ENCODE results near the gene DBI. TPM values are rescaled to one million over a fixed set of nuclear protein-coding genes. Genes with fewer than 3 reads are reported as not detected.

DBI gene
- 260 and 339 TPM in 2 replicates for polyA plus RNA-seq (2011; rRNA removed)
- polyA plus RNA-seq (2012; cell fraction: cytosol; rRNA removed): 295 and 328 TPM in 2 replicates
- 73.1 and 87.0 TPM in 2 replicates for polyA plus RNA-seq (2012; cell fraction: nucleus; rRNA removed)
- 641 to 829 TPM (median 823 TPM) in 3 replicates for polyA plus RNA-seq (2017; fragmentation: RNase III; extraction: RNeasy Plus Mini Kit Qiagen cat#74134 plus additional on column Dnase treatment)
- polyA minus RNA-seq (2011; rRNA and poly(A)+ RNA removed): 77.3 and 84.1 TPM in 2 replicates

DNA sequence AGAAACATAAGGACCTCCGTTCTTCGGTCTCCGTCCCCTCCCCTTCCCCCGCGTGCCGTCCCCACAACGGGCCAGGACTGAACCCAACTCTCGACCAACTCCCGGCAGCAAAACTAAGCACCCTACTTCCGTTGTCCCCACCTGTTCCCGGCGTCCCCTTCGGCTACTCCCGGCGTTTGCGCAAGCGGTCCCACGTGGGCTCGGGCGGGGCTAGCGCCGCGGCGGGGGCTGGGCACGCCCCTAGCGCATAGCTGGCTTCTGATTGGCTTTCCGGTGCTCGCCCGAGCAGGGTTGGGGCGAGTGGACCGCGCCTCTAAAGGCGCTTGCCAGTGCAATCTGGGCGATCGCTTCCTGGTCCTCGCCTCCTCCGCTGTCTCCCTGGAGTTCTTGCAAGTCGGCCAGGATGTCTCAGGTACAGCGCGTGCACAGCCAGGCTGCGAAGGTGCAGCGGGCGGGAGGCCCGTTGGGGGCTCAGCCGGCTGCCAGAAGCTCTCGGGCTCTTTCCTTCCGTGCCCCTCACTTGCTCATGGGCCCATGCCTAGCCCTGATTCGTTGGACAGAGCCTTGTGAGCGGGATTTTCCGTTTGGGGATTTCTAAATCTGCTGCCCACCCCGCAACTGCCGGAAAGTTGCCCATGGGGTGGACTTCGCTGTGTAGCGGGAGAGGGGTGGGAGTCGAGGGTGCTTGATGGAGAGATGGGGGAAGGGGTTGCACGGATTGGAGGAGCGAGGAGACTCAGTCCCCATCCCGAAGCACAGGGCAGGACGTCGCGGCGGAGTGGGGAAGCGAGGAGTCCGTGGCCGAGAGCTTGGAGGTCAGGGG, at the start of gene DBI, which contains the start of gene C2orf76:
Gene DBI (plus strand): TSS at position 329 of the 823 bp plus-strand sequence. CDS start 75 bp downstream, at position 404.
Gene C2orf76 (minus strand): TSS at position 186 of the 823 bp plus-strand sequence. CDS start 26,875 bp downstream, outside the sequence.
- ChIA-PET POLR2A (interaction anchor here (0.5 to 1.6 kb wide), 6 partner anchors 10 to 24 kb away, joined by 3 to 6 read pairs (median 4); no protein-coding TSS in a partner anchor), CTCF (interaction anchor here (1.1 kb wide), 1 partner anchor 41 kb away, joined by 3 read pairs; no protein-coding TSS in a partner anchor)
- DNase-seq (ENCODE audit: low read depth in 1 of 2, low spot score in 1 of 2) (peak; percentile 91 to 96), ATAC-seq (peak; percentile 98 to 99), FAIRE-seq (no peak)
- peaks cover 28% of the 10 kb centered on the region for H3K4me1 ChIP-seq
- H3K4me2 ChIP-seq: peak within 1 kb of the TSS; percentile 100
- no peaks in the 10 kb centered on the region for H3K9me3 ChIP-seq
- H3K27ac ChIP-seq: peak within 1 kb of the TSS; percentile 90 to 95
- H3K4me3 ChIP-seq: peak within 1 kb of the TSS; percentile 71
- 5% methylated on average over 26 of the region's 65 CpGs for WGBS (ENCODE audit: missing lambda C conversion rate)
- no peak for TF ChIP-seq PBX3 (IDR thresholded peaks at IDR 0.05)
- no peak for TF ChIP-seq ZSCAN20 (CRISPR knock-in tag; IDR thresholded peaks at IDR 0.05)
- no peak for TF ChIP-seq CBX8 (IDR thresholded peaks at IDR 0.05)
- TF ChIP-seq ATOH8 (CRISPR knock-in tag; IDR thresholded peaks at IDR 0.05; ENCODE audit: low read depth): no peak
- TF ChIP-seq, protein P1, sequence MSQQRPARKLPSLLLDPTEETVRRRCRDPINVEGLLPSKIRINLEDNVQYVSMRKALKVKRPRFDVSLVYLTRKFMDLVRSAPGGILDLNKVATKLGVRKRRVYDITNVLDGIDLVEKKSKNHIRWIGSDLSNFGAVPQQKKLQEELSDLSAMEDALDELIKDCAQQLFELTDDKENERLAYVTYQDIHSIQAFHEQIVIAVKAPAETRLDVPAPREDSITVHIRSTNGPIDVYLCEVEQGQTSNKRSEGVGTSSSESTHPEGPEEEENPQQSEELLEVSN (IDR thresholded peaks at IDR 0.05; ENCODE audit: borderline replicate concordance, low read depth): peak; percentile 49
- TF ChIP-seq RFX5 (IDR thresholded peaks at IDR 0.05): no peak
- TF ChIP-seq MAZ (IDR thresholded peaks at IDR 0.05; ENCODE audit: borderline replicate concordance, low read depth, low read length): peak; percentile 72; the same call in 1 of the 2 replicates
- TF ChIP-seq, protein P2, sequence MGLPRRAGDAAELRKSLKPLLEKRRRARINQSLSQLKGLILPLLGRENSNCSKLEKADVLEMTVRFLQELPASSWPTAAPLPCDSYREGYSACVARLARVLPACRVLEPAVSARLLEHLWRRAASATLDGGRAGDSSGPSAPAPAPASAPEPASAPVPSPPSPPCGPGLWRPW (IDR thresholded peaks at IDR 0.05): 0 out of 2 replicates have a peak, but pooled peaks have one; percentile 50
- peak; percentile 97 to 99 for TF ChIP-seq CEBPB (IDR thresholded peaks at IDR 0.05)
- TF ChIP-seq HOXA7 (CRISPR knock-in tag; IDR thresholded peaks at IDR 0.05): no peak
- no peak for TF ChIP-seq TFCP2L1 (CRISPR knock-in tag; IDR thresholded peaks at IDR 0.05)
- TF ChIP-seq FOXS1 (CRISPR knock-in tag; IDR thresholded peaks at IDR 0.05): no peak
- no peak for TF ChIP-seq ESRRA (IDR thresholded peaks at IDR 0.05; ENCODE audit: borderline replicate concordance, low read length)
- no peak for TF ChIP-seq REST (IDR thresholded peaks at IDR 0.05)
- no peak for TF ChIP-seq ZC3H11A (IDR thresholded peaks at IDR 0.05)
- TF ChIP-seq POLR2A (IDR thresholded peaks at IDR 0.05; ENCODE audit: low read length): peak; percentile 73
- peak; percentile 84 to 85 for TF ChIP-seq JUN (IDR thresholded peaks at IDR 0.05)
- no peak for TF ChIP-seq KDM1A (IDR thresholded peaks at IDR 0.05; ENCODE audit: low read depth)
- no peak for TF ChIP-seq NPAS2 (CRISPR knock-in tag; IDR thresholded peaks at IDR 0.05; ENCODE audit: borderline replicate concordance)
- TF ChIP-seq RAD21 (conservative IDR thresholded peaks at IDR 0.05 in 1 of 2, IDR thresholded peaks at IDR 0.05 in 1 of 2): no peak
- no peak for TF ChIP-seq HOXB5 (CRISPR knock-in tag; IDR thresholded peaks at IDR 0.05)
- no peak for TF ChIP-seq HEYL (CRISPR knock-in tag; IDR thresholded peaks at IDR 0.05)
- TF ChIP-seq ZNF302 (CRISPR knock-in tag; IDR thresholded peaks at IDR 0.05): no peak
- TF ChIP-seq BCL3 (IDR thresholded peaks at IDR 0.05): peak; percentile 87
- no peak for TF ChIP-seq NR3C1 (IDR thresholded peaks at IDR 0.05)
- no peak for TF ChIP-seq RCOR1 (IDR thresholded peaks at IDR 0.05; ENCODE audit: low read depth, low read length)
- TF ChIP-seq FOSB (CRISPR knock-in tag; IDR thresholded peaks at IDR 0.05): no peak
- TF ChIP-seq MAX (IDR thresholded peaks at IDR 0.05): peak; percentile 96
- TF ChIP-seq EHMT2 (IDR thresholded peaks at IDR 0.05; ENCODE audit: low read depth): no peak
- TF ChIP-seq SREBF2 (IDR thresholded peaks at IDR 0.05): no peak
- TF ChIP-seq MYC (IDR thresholded peaks at IDR 0.05; ENCODE audit: borderline replicate concordance, low read length): peak; percentile 42; the same call in 1 of the 2 replicates
- TF ChIP-seq RARB (CRISPR knock-in tag; IDR thresholded peaks at IDR 0.05): no peak
